ENCODE results near the gene RNU7-1. TPM values are rescaled to one million over a fixed set of nuclear protein-coding genes. Genes with fewer than 3 reads are reported as not detected.

RNU7-1 gene
- total and polyA plus RNA-seq, 2 donors (not counting 1 experiment from before 2014, with no cell fraction given), result not detected

- Histone ChIP-seq H4K20me1 (ENCODE audit: control insufficient read depth, extremely low read depth, insufficient read depth, low read length) (no peaks in the 10 kb centered on the region), H3K9ac (ENCODE audit: insufficient read depth, low read length) (no peak overlapping the region), H2AFZ (ENCODE audit: low read length) (no peak overlapping the region), H3K36me3 (ENCODE audit: control insufficient read depth, insufficient read depth, low read length) (peaks cover 20% of the 10 kb centered on the region), H3K4me2 (ENCODE audit: extremely low read depth, insufficient read depth, low read length) (no peak overlapping the region), H3K9me3 (ENCODE audit: control insufficient read depth, insufficient read depth, low read depth, low read length) (no peaks in the 10 kb centered on the region), H3K27ac (ENCODE audit: insufficient read depth, low read length) (no peak overlapping the region), H3K79me2 (ENCODE audit: control insufficient read depth, insufficient read depth, low read length) (peaks cover 3% of the 10 kb centered on the region), H3K4me3 (replicated peaks in 1 of 4; ENCODE audit: control extremely low read depth in 1 of 4, insufficient read depth in 1 of 4, low read depth in 3 of 4, low read length in 4 of 4) (no peak overlapping the region), H3K27me3 (ENCODE audit: control insufficient read depth, insufficient read depth, low read length) (no peaks in the 10 kb centered on the region), H3K4me1 (ENCODE audit: control insufficient read depth, extremely low read depth, insufficient read depth, low read length) (peaks cover 2% of the 10 kb centered on the region)
- peak in 1 of 2 donors; percentile 79 for DNase-seq (ENCODE audit: low read depth in 2 of 2)
- TF ChIP-seq CTCF (conservative IDR thresholded peaks at IDR 0.05 in 1 of 2, IDR thresholded peaks at IDR 0.05 in 1 of 2; ENCODE audit: low read depth in 1 of 2, low read length in 2 of 2) (no peak), EZH2 (IDR thresholded peaks at IDR 0.05; ENCODE audit: low read length, missing control alignments) (no peak)
These were observed 26.0 kb upstream of the RNU7-1 start for GRCh38 chr12:6917491-6918231.

GRCh38 chr12:6919588-6919987 is 24.0 kb upstream of the RNU7-1 start:
- no peaks in the 10 kb centered on the region for H3K9me3 ChIP-seq (ENCODE audit: control insufficient read depth, insufficient read depth, low read depth, low read length)
- H3K9ac ChIP-seq (ENCODE audit: insufficient read depth, low read length), result no peak overlapping the region
- H4K20me1 ChIP-seq (ENCODE audit: control insufficient read depth, extremely low read depth, insufficient read depth, low read length), result no peaks in the 10 kb centered on the region
- no peak overlapping the region for H3K4me2 ChIP-seq (ENCODE audit: extremely low read depth, insufficient read depth, low read length)
- H3K27me3 ChIP-seq (ENCODE audit: control insufficient read depth, insufficient read depth, low read length), result no peaks in the 10 kb centered on the region
- TF ChIP-seq CTCF (conservative IDR thresholded peaks at IDR 0.05 in 1 of 2, IDR thresholded peaks at IDR 0.05 in 1 of 2; ENCODE audit: low read depth in 1 of 2, low read length in 2 of 2) (no peak), EZH2 (IDR thresholded peaks at IDR 0.05; ENCODE audit: low read length, missing control alignments) (no peak)
- H3K27ac ChIP-seq (ENCODE audit: insufficient read depth, low read length), result no peak overlapping the region
- no peak overlapping the region for H2AFZ ChIP-seq (ENCODE audit: low read length)
- peaks cover 22% of the 10 kb centered on the region for H3K36me3 ChIP-seq (ENCODE audit: control insufficient read depth, insufficient read depth, low read length)
- peaks cover 5% of the 10 kb centered on the region for H3K4me1 ChIP-seq (ENCODE audit: control insufficient read depth, extremely low read depth, insufficient read depth, low read length)
- H3K79me2 ChIP-seq (ENCODE audit: control insufficient read depth, insufficient read depth, low read length), result peaks cover 3% of the 10 kb centered on the region
- H3K4me3 ChIP-seq (replicated peaks in 1 of 4; ENCODE audit: control extremely low read depth in 1 of 4, insufficient read depth in 1 of 4, low read depth in 3 of 4, low read length in 4 of 4), result no peak overlapping the region
- DNase-seq (ENCODE audit: low read depth in 2 of 2), result no peak

- Histone ChIP-seq H3K4me1 (ENCODE audit: control insufficient read depth, extremely low read depth, insufficient read depth, low read length) (peaks cover 23% of the 10 kb centered on the region), H3K79me2 (ENCODE audit: control insufficient read depth, insufficient read depth, low read length) (no peaks in the 10 kb centered on the region), H3K36me3 (ENCODE audit: control insufficient read depth, insufficient read depth, low read length) (peaks cover 20% of the 10 kb centered on the region), H3K9ac (ENCODE audit: insufficient read depth, low read length) (no peak overlapping the region), H3K27ac (ENCODE audit: insufficient read depth, low read length) (no peak overlapping the region), H3K4me2 (ENCODE audit: extremely low read depth, insufficient read depth, low read length) (no peak overlapping the region), H3K27me3 (ENCODE audit: control insufficient read depth, insufficient read depth, low read length) (no peaks in the 10 kb centered on the region), H3K9me3 (ENCODE audit: control insufficient read depth, insufficient read depth, low read depth, low read length) (no peaks in the 10 kb centered on the region), H4K20me1 (ENCODE audit: control insufficient read depth, extremely low read depth, insufficient read depth, low read length) (no peaks in the 10 kb centered on the region), H2AFZ (ENCODE audit: low read length) (no peak overlapping the region), H3K4me3 (replicated peaks in 1 of 4; ENCODE audit: control extremely low read depth in 1 of 4, insufficient read depth in 1 of 4, low read depth in 3 of 4, low read length in 4 of 4) (no peak overlapping the region)
- TF ChIP-seq CTCF (conservative IDR thresholded peaks at IDR 0.05 in 1 of 2, IDR thresholded peaks at IDR 0.05 in 1 of 2; ENCODE audit: low read depth in 1 of 2, low read length in 2 of 2), result no peak
- TF ChIP-seq EZH2 (IDR thresholded peaks at IDR 0.05; ENCODE audit: low read length, missing control alignments), result no peak
- DNase-seq (ENCODE audit: low read depth in 2 of 2), result no peak
These were observed 22.1 kb upstream of the RNU7-1 start for GRCh38 chr12:6921539-6921938.
